ENCODE data around the gene APOC1.

APOC1 gene

DNA sequence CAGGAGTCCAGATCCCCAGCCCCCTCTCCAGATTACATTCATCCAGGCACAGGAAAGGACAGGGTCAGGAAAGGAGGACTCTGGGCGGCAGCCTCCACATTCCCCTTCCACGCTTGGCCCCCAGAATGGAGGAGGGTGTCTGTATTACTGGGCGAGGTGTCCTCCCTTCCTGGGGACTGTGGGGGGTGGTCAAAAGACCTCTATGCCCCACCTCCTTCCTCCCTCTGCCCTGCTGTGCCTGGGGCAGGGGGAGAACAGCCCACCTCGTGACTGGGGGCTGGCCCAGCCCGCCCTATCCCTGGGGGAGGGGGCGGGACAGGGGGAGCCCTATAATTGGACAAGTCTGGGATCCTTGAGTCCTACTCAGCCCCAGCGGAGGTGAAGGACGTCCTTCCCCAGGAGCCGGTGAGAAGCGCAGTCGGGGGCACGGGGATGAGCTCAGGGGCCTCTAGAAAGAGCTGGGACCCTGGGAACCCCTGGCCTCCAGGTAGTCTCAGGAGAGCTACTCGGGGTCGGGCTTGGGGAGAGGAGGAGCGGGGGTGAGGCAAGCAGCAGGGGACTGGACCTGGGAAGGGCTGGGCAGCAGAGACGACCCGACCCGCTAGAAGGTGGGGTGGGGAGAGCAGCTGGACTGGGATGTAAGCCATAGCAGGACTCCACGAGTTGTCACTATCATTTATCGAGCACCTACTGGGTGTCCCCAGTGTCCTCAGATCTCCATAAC is 8.8 kb upstream of the APOC1 start, which contains the start of gene APOE:
TSS of gene APOE (plus strand) at position 360 of the 724 bp plus-strand sequence. CDS start 829 bp downstream, outside the sequence.
- TF ChIP-seq POLR2AphosphoS5 (IDR thresholded peaks at IDR 0.05; ENCODE audit: low read depth, low read length) (no peak; the same call in 1 of the 2 replicates), FOXP2 (optimal IDR thresholded peaks at IDR 0.05; ENCODE audit: borderline replicate concordance, extremely low read depth, extremely low read length, insufficient read depth) (no peak), SIN3A (IDR thresholded peaks at IDR 0.05; ENCODE audit: borderline replicate concordance, insufficient read depth, low read length) (no peak), TAF1 (IDR thresholded peaks at IDR 0.05; ENCODE audit: borderline replicate concordance, insufficient read depth, low read length) (no peak), REST (IDR thresholded peaks at IDR 0.05; ENCODE audit: insufficient read depth in 1 of 2, low read depth in 2 of 2, low read length in 2 of 2) (no peak)

- TF ChIP-seq SIN3A (IDR thresholded peaks at IDR 0.05; ENCODE audit: borderline replicate concordance, insufficient read depth, low read length) (no peak), REST (IDR thresholded peaks at IDR 0.05; ENCODE audit: insufficient read depth in 1 of 2, low read depth in 2 of 2, low read length in 2 of 2) (no peak), TAF1 (IDR thresholded peaks at IDR 0.05; ENCODE audit: borderline replicate concordance, insufficient read depth, low read length) (no peak), FOXP2 (optimal IDR thresholded peaks at IDR 0.05; ENCODE audit: borderline replicate concordance, extremely low read depth, extremely low read length, insufficient read depth) (no peak), POLR2AphosphoS5 (IDR thresholded peaks at IDR 0.05; ENCODE audit: low read depth, low read length) (no peak)
Observed at GRCh38 chr19:44907613-44908012, 6.8 kb upstream of the APOC1 start.

- TF ChIP-seq SIN3A (IDR thresholded peaks at IDR 0.05; ENCODE audit: borderline replicate concordance, insufficient read depth, low read length) (no peak), TAF1 (IDR thresholded peaks at IDR 0.05; ENCODE audit: borderline replicate concordance, insufficient read depth, low read length) (no peak), FOXP2 (optimal IDR thresholded peaks at IDR 0.05; ENCODE audit: borderline replicate concordance, extremely low read depth, extremely low read length, insufficient read depth) (no peak), REST (IDR thresholded peaks at IDR 0.05; ENCODE audit: insufficient read depth in 1 of 2, low read depth in 2 of 2, low read length in 2 of 2) (no peak), POLR2AphosphoS5 (IDR thresholded peaks at IDR 0.05; ENCODE audit: low read depth, low read length) (no peak)
Observed at GRCh38 chr19:44908074-44908835, 6.2 kb upstream of the APOC1 start.

- TF ChIP-seq SIN3A (IDR thresholded peaks at IDR 0.05; ENCODE audit: borderline replicate concordance, insufficient read depth, low read length): no peak
- TF ChIP-seq TAF1 (IDR thresholded peaks at IDR 0.05; ENCODE audit: borderline replicate concordance, insufficient read depth, low read length): no peak
- no peak for TF ChIP-seq POLR2AphosphoS5 (IDR thresholded peaks at IDR 0.05; ENCODE audit: low read depth, low read length)
- no peak for TF ChIP-seq REST (IDR thresholded peaks at IDR 0.05; ENCODE audit: insufficient read depth in 1 of 2, low read depth in 2 of 2, low read length in 2 of 2)
- TF ChIP-seq FOXP2 (optimal IDR thresholded peaks at IDR 0.05; ENCODE audit: borderline replicate concordance, extremely low read depth, extremely low read length, insufficient read depth): no peak
Observed at GRCh38 chr19:44908836-44909261, 5.6 kb upstream of the APOC1 start.

Measured in PFSK-1 (cell line).